ENCODE measurements around the gene GALNT2.

GALNT2 gene

GRCh38 chr1:230136453-230137336 lies 69.7 kb downstream of the GALNT2 start:
- DNase-seq, result no peak

DNA sequence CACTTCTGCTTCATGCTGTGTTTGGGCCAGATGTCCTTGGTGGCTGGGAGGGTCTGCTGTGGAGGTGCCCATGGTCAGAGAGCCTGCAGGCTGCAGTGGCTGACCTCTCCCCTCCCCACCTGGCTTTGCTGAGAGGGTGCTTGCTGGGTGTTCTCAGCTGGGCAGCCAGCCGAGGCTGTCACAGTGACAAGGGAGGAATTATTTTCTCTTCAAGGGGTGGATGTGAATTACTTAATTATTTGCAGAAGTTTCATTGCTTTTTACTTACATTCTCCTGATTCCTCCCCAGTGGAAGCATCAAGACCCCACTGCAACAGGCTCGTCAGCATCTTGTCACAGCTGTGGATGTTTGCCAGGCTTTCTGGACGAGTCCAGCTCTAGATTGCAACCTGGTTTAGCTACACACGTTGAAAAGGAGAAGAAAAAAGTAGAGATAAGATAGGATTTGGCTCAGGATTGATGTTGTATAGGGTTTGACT lies 70.3 kb downstream of the GALNT2 start:
- no peak for DNase-seq

DNA sequence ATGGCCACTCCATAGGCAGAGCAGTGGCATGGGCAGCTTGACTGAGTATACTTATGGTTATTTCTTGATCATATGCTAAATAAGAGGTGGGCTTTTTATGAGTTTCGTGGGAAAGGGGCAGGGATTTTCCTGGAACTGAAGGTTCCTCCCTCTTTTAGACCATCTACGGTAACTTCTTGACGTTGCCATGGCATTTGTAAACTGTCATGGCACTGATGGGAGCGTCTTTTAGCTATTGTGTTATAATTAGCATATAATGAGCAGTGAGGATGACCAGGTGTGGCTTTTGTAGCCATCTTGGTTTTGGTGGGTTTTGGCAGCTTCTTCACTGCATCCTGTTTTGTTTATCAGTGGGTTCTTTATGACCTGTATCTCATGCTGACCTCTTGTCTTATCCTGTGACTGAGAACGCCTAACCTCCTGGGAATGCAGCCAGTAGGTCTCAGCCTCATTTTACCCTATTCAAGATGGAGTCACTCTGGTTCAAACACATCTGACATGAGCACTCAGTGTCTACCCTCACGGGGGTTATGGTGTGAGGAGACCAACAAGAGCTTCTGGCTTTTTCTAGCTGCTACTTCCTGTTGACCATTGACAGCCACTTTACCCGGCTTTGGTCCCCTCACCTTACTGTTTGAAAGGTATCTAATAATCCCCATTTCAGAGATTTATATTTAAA lies 71.7 kb downstream of the GALNT2 start:
- no peak for DNase-seq

DNA sequence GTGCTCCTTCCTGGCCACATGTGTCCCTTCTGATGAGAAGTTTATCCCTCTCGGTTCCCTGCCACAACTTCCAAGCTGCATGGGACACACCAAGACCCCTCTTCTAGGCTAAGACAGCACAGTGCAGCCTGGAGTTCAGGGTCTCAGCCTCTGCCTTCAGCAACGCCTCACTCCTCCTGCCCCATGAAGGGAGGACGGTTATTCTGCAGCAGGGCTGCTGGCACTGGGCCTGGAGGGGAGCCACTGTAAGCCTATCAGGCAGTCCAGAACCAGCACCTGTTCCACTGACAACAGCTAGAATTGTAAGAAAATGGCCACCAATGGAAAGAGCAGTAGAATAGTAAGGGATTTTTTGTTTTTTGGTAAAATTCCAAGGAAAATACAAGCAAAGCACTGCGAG lies 72.3 kb downstream of the GALNT2 start:
- DNase-seq, result no peak

GRCh38 chr1:230139741-230140140 lies 72.7 kb downstream of the GALNT2 start:
- DNase-seq, result no peak

DNA sequence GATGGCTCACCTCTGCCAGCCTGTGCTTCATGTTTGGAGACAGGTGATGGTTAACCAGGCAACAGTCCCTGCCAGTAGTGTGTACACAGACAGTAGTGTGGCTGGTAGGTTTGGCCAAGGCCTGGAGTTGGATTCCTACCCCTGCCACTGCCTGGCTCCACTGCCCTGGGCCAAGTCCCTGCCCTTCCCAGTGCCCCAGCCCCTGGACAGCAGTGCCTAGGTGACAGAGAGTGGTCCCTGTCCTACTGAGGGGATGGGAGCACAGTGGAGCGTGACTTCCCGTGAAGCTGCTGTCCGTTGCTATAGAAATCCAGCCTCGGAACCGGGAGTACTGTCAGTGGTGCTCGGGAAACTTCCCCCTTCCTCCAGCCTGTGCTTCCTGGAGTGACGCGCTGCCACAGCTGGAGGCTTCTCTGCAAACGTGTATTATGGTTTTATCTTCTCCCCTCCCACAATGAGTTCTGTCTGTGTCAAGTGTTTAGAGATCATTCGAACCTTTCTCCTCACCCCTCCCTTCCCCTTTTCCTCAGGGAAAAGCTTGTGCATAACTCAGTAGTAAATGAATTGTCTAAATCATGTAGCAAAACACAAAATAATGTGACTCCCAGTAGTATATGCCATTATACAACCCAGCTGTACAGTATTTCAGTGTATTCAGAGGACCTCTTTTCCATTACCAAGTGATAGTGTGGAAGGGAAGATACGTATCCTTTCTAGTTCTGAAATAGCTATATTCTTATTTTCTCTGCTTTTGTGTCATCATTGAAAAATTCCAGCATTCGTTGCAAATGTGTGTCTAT lies 73.4 kb downstream of the GALNT2 start:
- DNase-seq, result no peak

GRCh38 chr1:230141021-230141648 lies 74.1 kb downstream of the GALNT2 start:
- no peak for DNase-seq

- no peak for DNase-seq
These were observed 75.0 kb downstream of the GALNT2 start for GRCh38 chr1:230141797-230142607.

- no peak for DNase-seq
These were observed 75.7 kb downstream of the GALNT2 start for GRCh38 chr1:230142608-230143210.

- no peak for DNase-seq
These were observed 76.5 kb downstream of the GALNT2 start for GRCh38 chr1:230143534-230143933.

DNA sequence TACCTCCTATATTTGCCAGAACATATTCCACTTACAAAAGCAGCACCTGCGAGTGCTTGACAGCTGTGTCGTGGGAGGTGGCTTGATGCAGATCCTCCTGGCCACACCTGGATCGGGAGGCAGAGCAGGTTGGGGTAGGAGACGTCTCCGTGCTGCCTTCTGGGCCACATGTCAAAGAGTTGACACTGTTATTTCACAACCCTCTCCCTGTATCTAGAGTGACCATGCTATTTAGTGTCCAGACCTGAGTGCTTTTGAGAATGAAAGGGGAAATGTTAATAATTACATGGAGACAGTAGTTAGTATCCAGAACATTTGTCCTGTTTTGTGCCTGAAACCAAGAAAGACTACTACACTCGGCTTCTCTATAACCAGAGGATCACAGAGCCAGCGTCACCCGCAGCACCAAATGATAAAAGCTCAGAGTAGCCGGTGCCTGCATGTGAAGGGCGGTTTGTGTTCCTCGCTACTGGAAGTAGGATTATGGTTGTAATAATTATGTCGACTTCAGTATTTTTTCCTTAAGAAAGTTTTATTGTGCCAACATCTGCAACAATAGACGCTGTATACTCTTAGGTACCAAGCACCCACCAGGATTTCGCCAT lies 77.1 kb downstream of the GALNT2 start:
- DNase-seq, result no peak

GRCh38 chr1:230144758-230145504 lies 77.9 kb downstream of the GALNT2 start:
- no peak for DNase-seq

DNA sequence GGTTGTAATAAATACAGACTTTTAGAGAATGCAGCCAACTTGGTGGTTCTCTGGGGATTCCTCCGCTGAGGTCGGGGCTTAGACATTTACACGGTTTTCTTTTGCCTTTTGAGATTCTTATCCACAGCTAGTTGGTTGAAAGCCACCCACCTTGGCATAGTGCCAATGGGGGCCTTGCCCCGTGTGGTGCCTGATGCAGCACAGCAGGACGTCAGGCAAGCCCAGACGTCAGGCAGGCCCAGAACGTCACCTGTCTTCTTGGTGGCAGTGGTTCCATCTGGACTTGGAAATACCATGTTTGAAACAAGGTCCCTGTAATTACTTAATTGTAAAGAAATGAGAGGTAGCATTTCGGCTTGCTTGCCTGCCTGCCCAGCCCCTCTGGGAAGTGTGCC lies 78.5 kb downstream of the GALNT2 start:
- DNase-seq, result no peak

- no peak for DNase-seq
These were observed 79.0 kb downstream of the GALNT2 start for GRCh38 chr1:230145953-230146476.

GRCh38 chr1:230146709-230147108 lies 79.7 kb downstream of the GALNT2 start:
- DNase-seq, result no peak

- DNase-seq, result no peak
These were observed 80.5 kb downstream of the GALNT2 start for GRCh38 chr1:230147253-230148125.

GRCh38 chr1:230148126-230148652 lies 81.2 kb downstream of the GALNT2 start:
- no peak for DNase-seq

GRCh38 chr1:230148768-230149469 lies 81.9 kb downstream of the GALNT2 start:
- no peak for DNase-seq

Data from effector CD4-positive, alpha-beta T cell (primary cell).